ENCODE data around the gene PCDHB8. TPM values are rescaled to one million over a fixed set of nuclear protein-coding genes. Genes with fewer than 3 reads are reported as not detected.
"Not testable (repeated sequence)": the region's sequence is repeated elsewhere in the genome, so short reads cannot be mapped to it uniquely, and the experiment has no call there.

Gene PCDHB8
- 1 to 10 TPM; 2.6 to 6.1 TPM for total RNA-seq
- long read RNA-seq, partial matches to known transcripts = 0 of 1 reads
- long read RNA-seq, other reads (novel, unspliced or antisense) = 0 of 1 reads

- DNase-seq; intact Hi-C loops (cut with DNase I): not testable (repeated sequence)
- ATAC-seq = peak; percentile 65 to 68
Observed at GRCh38 chr5:141177577-141178191, at the start of gene PCDHB8. Gene PCDHB8 (plus strand): TSS chr5:141177790. CDS start chr5:141178035, 245 bp downstream.

GRCh38 chr5:141135030-141135717 is 42.4 kb upstream of the PCDHB8 start, which contains the start of gene PCDHB5:
Gene PCDHB5 (plus strand): TSS chr5:141135206. CDS start chr5:141135435, 229 bp downstream.
- DNase-seq (no peak), ATAC-seq (peak; percentile 42 to 47)
- intact Hi-C loops (cut with DNase I) = no loop called here

DNA sequence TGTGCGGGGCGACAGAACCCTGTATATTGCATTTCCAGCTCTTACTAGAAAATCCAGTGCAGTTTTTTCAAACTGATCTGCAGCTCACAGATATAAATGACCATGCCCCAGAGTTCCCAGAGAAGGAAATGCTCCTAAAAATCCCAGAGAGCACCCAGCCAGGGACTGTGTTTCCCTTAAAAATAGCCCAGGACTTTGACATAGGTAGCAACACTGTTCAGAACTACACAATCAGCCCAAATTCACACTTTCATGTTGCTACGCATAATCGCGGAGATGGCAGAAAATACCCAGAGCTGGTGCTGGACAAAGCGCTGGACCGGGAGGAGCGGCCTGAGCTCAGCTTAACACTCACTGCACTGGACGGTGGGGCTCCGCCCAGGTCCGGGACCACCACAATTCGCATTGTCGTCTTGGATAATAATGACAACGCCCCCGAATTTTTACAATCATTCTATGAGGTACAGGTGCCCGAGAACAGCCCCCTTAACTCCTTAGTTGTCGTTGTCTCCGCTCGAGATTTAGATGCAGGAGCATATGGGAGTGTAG is 41.8 kb upstream of the PCDHB8 start:
- no peak for ATAC-seq
- no peak for DNase-seq
- intact Hi-C loops (cut with DNase I) = no loop called here

GRCh38 chr5:141137346-141137745 is 40.2 kb upstream of the PCDHB8 start:
- intact Hi-C loops (cut with DNase I); DNase-seq: not testable (repeated sequence)

DNA sequence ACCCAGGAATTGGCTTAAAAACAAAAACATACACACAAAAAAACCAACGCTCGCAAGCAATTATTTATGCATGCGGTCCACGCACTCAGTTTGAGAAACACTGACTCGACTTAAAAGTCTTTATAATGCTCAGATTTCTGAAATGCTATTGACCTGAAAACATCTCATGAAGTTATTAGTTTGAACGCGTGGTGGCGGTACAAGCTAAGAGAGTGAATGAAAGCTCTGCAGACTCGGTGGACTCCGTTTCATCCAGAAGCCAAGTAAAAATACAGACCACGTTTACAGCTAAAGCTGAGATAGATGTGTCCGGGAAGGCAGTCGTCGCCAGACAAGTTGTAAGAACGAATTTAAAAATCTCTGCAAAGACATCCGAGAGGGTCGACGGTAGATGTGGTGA is 27.8 kb upstream of the PCDHB8 start, which contains the start of gene PCDHB6:
Gene PCDHB6, plus strand, starts transcription at position 246 of the 400 bp plus-strand sequence. CDS start 201 bp downstream, outside the sequence.
- ATAC-seq = no peak
- DNase-seq = no peak
- intact Hi-C loops (cut with DNase I) = no loop called here

More at GRCh38 chr5:141137346-141137745, 40.2 kb upstream of the PCDHB8 start:
- ATAC-seq = not testable (repeated sequence)

DNA sequence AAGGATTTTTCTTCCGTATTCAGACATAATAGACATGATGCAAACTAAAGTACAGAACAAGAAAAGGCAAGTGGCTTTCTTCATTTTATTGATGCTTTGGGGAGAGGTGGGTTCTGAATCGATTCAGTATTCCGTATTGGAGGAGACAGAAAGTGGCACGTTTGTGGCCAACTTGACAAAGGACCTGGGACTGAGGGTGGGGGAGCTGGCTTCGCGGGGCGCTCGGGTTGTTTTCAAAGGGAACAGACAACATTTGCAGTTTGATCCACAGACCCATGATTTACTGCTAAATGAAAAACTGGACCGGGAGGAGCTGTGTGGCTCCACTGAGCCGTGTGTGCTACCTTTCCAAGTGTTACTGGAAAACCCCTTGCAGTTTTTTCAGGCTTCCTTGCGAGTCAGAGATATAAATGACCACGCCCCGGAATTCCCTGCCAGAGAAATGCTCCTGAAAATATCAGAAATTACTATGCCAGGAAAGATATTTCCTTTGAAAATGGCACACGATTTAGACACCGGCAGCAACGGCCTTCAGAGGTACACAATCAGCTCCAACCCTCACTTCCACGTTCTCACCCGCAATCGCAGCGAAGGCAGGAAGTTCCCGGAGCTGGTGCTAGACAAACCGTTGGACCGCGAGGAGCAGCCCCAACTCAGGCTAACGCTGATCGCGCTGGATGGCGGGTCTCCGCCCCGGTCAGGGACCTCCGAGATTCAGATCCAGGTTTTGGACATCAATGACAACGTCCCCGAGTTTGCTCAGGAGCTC is 27.2 kb upstream of the PCDHB8 start:
- DNase-seq = no peak
- intact Hi-C loops (cut with DNase I) = no loop called here
- ATAC-seq = no peak

- DNase-seq (no peak), ATAC-seq (no peak)
- intact Hi-C loops (cut with DNase I) = no loop called here
Observed at GRCh38 chr5:141150993-141151325, 26.6 kb upstream of the PCDHB8 start.

GRCh38 chr5:141151632-141152031 is 26.0 kb upstream of the PCDHB8 start:
- intact Hi-C loops (cut with DNase I); DNase-seq: not testable (repeated sequence)

DNA sequence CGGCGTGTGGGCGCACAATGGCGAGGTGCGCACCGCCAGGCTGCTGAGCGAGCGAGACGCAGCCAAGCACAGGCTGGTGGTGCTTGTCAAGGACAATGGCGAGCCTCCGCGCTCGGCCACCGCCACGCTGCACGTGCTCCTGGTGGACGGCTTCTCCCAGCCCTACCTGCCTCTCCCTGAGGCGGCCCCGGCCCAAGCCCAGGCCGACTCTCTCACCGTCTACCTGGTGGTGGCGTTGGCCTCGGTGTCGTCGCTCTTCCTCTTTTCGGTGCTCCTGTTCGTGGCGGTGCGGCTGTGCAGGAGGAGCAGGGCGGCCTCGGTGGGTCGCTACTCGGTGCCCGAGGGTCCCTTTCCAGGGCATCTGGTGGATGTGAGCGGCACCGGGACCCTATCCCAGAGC is 25.5 kb upstream of the PCDHB8 start:
- DNase-seq; ATAC-seq; intact Hi-C loops (cut with DNase I): not testable (repeated sequence)

More at GRCh38 chr5:141151632-141152031, 26.0 kb upstream of the PCDHB8 start:
- ATAC-seq = not testable (repeated sequence)

GRCh38 chr5:141155540-141156374 is 21.8 kb upstream of the PCDHB8 start:
- intact Hi-C loops (cut with DNase I) = no loop called here
- no peak for ATAC-seq
- no peak for DNase-seq

- intact Hi-C loops (cut with DNase I); ATAC-seq; DNase-seq: not testable (repeated sequence)
Observed at GRCh38 chr5:141157356-141157755, 20.2 kb upstream of the PCDHB8 start.

GRCh38 chr5:141157901-141158300 is 19.7 kb upstream of the PCDHB8 start:
- ATAC-seq; intact Hi-C loops (cut with DNase I); DNase-seq: not testable (repeated sequence)

- intact Hi-C loops (cut with DNase I) = no loop called here
- ATAC-seq (no peak), DNase-seq (no peak)
Observed at GRCh38 chr5:141172381-141173204, 5.0 kb upstream of the PCDHB8 start, which contains the start of gene PCDHB7. Gene PCDHB7 (plus strand): TSS chr5:141172644. CDS start chr5:141172836, 192 bp downstream.

DNA sequence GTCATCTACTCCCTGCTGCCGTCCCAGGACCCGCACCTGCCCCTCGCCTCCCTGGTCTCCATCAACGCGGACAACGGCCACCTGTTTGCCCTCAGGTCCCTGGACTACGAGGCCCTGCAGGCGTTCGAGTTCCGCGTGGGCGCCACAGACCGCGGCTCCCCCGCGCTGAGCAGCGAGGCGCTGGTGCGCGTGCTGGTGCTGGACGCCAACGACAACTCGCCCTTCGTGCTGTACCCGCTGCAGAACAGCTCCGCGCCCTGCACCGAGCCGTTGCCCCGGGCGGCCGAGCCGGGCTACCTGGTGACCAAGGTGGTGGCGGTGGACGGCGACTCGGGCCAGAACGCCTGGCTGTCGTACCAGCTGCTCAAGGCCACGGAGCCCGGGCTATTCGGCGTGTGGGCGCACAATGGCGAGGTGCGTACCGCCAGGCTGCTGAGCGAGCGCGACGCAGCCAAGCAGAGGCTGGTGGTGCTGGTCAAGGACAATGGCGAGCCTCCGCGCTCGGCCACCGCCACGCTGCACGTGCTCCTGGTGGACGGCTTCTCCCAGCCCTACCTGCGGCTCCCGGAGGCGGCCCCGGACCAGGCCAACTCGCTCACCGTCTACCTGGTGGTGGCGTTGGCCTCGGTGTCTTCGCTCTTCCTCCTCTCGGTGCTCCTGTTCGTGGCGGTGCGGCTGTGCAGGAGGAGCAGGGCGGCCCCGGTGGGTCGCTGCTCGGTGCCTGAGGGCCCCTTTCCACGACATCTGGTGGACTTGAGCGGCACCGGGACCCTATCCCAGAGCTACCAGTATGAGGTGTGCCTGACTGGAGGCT is 3.1 kb upstream of the PCDHB8 start:
- DNase-seq; ATAC-seq; intact Hi-C loops (cut with DNase I): not testable (repeated sequence)

DNA sequence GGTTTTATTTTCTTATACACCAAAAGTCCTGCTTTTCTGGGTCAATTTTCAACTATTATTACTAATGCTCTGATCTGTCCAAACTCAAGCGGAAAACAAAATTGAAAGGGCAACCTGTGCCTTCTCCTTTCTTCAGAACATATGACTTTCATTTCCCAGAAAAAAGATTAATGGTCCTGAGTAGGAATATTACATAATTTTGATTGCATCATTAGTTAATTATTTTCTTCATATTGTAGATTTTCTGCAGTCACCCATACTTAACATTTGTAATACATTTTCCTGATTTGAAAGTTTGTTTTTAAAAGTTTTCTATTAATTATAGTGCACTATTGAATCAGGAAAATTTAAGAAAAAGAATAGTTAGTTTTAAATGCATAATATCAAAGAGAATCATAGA is 1.7 kb upstream of the PCDHB8 start:
- DNase-seq (no peak), ATAC-seq (no peak)
- intact Hi-C loops (cut with DNase I) = no loop called here

DNA sequence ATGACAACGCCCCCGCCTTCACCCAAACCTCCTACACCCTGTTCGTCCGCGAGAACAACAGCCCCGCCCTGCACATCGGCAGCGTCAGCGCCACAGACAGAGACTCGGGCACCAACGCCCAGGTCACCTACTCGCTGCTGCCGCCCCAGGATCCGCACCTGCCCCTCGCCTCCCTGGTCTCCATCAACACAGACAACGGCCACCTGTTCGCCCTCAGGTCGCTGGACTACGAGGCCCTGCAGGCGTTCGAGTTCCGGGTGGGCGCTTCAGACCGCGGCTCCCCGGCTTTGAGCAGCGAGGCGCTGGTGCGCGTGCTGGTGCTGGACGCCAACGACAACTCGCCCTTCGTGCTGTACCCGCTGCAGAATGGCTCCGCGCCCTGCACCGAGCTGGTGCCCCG is 1.8 kb downstream of the PCDHB8 start:
- DNase-seq; intact Hi-C loops (cut with DNase I); ATAC-seq: not testable (repeated sequence)
